ENCODE results near the gene PITX1. TPM values are rescaled to one million over a fixed set of nuclear protein-coding genes. Genes with fewer than 3 reads are reported as not detected.

The PITX1 gene
- total RNA-seq, 1 donor from 2014 or later = not detected

DNA sequence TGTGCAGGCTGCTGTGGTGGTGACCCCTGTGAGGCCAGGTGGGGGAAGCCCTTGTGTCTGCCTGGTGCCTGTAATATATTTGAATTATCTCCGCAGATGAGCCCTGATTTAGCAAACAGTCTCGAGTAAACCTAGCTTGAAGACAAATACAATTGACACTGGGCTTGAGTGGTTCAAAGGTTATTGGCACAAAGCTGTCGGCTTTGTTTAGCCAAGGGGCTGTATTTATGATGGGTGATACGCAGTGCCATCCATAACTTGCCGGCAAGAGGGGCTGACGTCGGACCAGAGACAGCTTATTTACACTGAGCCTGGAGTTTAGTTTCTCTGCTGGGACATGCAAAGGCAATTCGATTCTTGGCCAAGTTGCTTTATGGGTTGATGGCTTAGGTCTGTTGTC lies 20.0 kb upstream of the PITX1 start:
- H3K4me1 ChIP-seq = peaks cover 5% of the 10 kb centered on the region
- Mint-ChIP-seq H3K9me3 (no peaks in the 10 kb centered on the region), H3K27ac (no peak overlapping the region), H3K4me1 (peaks cover 15% of the 10 kb centered on the region), H3K4me3 (no peak overlapping the region), H3K27me3 (ENCODE audit: insufficient read depth, low read depth) (peaks cover 46% of the 10 kb centered on the region), H3K36me3 (no peaks in the 10 kb centered on the region)
- H3K27ac ChIP-seq = no peak overlapping the region
- H3K4me3 ChIP-seq = no peak overlapping the region
- H3K4me2 ChIP-seq = no peak overlapping the region
- H3K79me2 ChIP-seq (ENCODE audit: low read depth) = no peaks in the 10 kb centered on the region
- TF ChIP-seq EZH2 (IDR thresholded peaks at IDR 0.05) = no peak
- TF ChIP-seq, protein P1, sequence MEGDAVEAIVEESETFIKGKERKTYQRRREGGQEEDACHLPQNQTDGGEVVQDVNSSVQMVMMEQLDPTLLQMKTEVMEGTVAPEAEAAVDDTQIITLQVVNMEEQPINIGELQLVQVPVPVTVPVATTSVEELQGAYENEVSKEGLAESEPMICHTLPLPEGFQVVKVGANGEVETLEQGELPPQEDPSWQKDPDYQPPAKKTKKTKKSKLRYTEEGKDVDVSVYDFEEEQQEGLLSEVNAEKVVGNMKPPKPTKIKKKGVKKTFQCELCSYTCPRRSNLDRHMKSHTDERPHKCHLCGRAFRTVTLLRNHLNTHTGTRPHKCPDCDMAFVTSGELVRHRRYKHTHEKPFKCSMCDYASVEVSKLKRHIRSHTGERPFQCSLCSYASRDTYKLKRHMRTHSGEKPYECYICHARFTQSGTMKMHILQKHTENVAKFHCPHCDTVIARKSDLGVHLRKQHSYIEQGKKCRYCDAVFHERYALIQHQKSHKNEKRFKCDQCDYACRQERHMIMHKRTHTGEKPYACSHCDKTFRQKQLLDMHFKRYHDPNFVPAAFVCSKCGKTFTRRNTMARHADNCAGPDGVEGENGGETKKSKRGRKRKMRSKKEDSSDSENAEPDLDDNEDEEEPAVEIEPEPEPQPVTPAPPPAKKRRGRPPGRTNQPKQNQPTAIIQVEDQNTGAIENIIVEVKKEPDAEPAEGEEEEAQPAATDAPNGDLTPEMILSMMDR (IDR thresholded peaks at IDR 0.05) = no peak
- H2AFZ ChIP-seq (replicated peaks) = no peak overlapping the region
- peaks cover 100% of the 10 kb centered on the region for H3K27me3 ChIP-seq
- H3K9ac ChIP-seq = no peak overlapping the region
- no peaks in the 10 kb centered on the region for H3K36me3 ChIP-seq
- peaks cover 14% of the 10 kb centered on the region for H4K20me1 ChIP-seq (ENCODE audit: low read depth)
- no peak for DNase-seq (ENCODE audit: low spot score)
- H3K9me3 ChIP-seq (ENCODE audit: low read depth) = no peaks in the 10 kb centered on the region
- no peaks in the 10 kb centered on the region for H3F3A ChIP-seq (ENCODE audit: low read depth)

DNA sequence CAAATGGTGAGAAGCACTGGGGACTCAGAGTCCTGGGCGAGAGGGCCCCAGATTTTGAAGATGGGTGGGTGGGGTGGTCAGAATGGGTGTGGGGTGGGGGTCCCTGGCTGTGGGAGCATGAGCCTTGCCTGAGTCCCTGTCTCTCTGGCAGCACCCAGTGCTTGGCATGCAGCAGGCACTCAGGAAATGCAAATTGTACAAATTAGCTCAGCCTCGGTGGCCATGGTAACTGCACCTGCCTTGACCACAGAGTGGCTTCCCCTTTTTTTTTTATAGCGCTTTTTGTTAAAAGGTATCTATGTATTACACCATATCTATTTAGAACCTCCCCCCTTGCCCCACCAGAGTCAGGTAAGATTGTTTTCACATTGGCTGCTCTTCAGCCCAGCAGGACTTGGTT lies 19.2 kb upstream of the PITX1 start:
- Histone ChIP-seq H3K27ac (no peak overlapping the region), H3K4me3 (no peak overlapping the region), H3K4me2 (no peak overlapping the region), H3K79me2 (ENCODE audit: low read depth) (no peaks in the 10 kb centered on the region), H3K27me3 (peaks cover 100% of the 10 kb centered on the region), H2AFZ (replicated peaks) (no peak overlapping the region), H4K20me1 (ENCODE audit: low read depth) (peaks cover 14% of the 10 kb centered on the region), H3K9ac (no peak overlapping the region), H3K4me1 (peaks cover 8% of the 10 kb centered on the region), H3K36me3 (no peaks in the 10 kb centered on the region), H3F3A (ENCODE audit: low read depth) (no peaks in the 10 kb centered on the region), H3K9me3 (ENCODE audit: low read depth) (no peaks in the 10 kb centered on the region)
- peaks cover 10% of the 10 kb centered on the region for H3K4me1 Mint-ChIP-seq
- no peaks in the 10 kb centered on the region for H3K9me3 Mint-ChIP-seq
- TF ChIP-seq, protein P1 (IDR thresholded peaks at IDR 0.05) = no peak
- no peak for TF ChIP-seq EZH2 (IDR thresholded peaks at IDR 0.05)
- TF ChIP-seq EZH2phosphoT487 (IDR thresholded peaks at IDR 0.05) = no peak
- no peak for DNase-seq (ENCODE audit: low spot score)
- H3K4me3 Mint-ChIP-seq = no peak overlapping the region
- no peak overlapping the region for H3K27ac Mint-ChIP-seq
- H3K36me3 Mint-ChIP-seq = no peaks in the 10 kb centered on the region
- H3K27me3 Mint-ChIP-seq (ENCODE audit: insufficient read depth, low read depth) = peaks cover 49% of the 10 kb centered on the region

DNA sequence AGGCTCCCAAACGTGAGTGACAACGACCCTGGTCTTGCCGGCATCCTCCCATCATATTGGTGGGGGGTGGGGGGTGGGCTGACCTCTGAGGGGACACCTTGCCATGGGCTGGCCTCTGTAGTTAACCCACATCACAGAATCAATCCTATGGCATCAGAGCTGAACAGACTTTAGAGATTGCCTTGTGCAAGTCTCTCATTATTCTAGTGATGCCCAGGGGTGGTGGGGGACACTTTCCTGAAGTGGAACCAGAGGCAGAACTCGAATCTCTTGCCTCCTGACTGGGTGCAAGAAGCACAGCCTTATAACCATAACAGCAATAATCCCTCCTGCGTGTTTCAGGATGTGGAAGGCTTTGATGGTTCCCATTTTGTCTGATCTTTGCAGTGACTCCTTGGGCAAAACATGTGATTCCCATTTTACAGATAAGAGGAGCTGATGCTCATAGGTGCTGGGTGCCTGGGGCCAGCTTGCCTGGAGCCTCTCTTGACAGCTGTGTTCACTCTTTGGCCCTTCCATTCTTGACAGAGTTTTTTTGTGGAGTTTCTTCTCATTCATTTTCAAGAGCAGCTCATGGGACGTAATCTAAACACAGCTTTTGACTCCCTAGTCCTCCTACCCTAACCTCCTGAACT lies 18.6 kb upstream of the PITX1 start:
- Histone ChIP-seq H3K36me3 (no peaks in the 10 kb centered on the region), H4K20me1 (ENCODE audit: low read depth) (peaks cover 14% of the 10 kb centered on the region), H3K27me3 (peaks cover 100% of the 10 kb centered on the region), H3K9ac (no peak overlapping the region), H3K4me1 (peaks cover 12% of the 10 kb centered on the region), H3K27ac (no peak overlapping the region), H3K9me3 (ENCODE audit: low read depth) (no peaks in the 10 kb centered on the region), H3F3A (ENCODE audit: low read depth) (no peaks in the 10 kb centered on the region), H3K79me2 (ENCODE audit: low read depth) (no peaks in the 10 kb centered on the region), H2AFZ (replicated peaks) (no peak overlapping the region), H3K4me2 (no peak overlapping the region), H3K4me3 (no peak overlapping the region)
- no peak overlapping the region for H3K4me3 Mint-ChIP-seq
- TF ChIP-seq EZH2phosphoT487 (IDR thresholded peaks at IDR 0.05) = no peak
- TF ChIP-seq, protein P1 (IDR thresholded peaks at IDR 0.05) = no peak
- no peak for TF ChIP-seq EZH2 (IDR thresholded peaks at IDR 0.05)
- no peak overlapping the region for H3K27ac Mint-ChIP-seq
- peaks cover 47% of the 10 kb centered on the region for H3K27me3 Mint-ChIP-seq (ENCODE audit: insufficient read depth, low read depth)
- DNase-seq (ENCODE audit: low spot score) = no peak
- H3K36me3 Mint-ChIP-seq = no peaks in the 10 kb centered on the region
- no peaks in the 10 kb centered on the region for H3K9me3 Mint-ChIP-seq
- H3K4me1 Mint-ChIP-seq = peaks cover 9% of the 10 kb centered on the region

All from neural progenitor cell (in vitro differentiated cells).